RWPE2 (cell line): ENCODE measurements around the gene STATH.
"Not testable (repeated sequence)": the region's sequence is repeated elsewhere in the genome, so short reads cannot be mapped to it uniquely, and the experiment has no call there.

Experiments used
- ATAC-seq: fragments of 200-7000 bp; cut with Tn5 transposase; 3 replicates; pipeline ENCODE4 v1.9.1; 2021; ENCODE audit warnings: low read depth
- DNase-seq: peaks from one replicate; pipeline ENCODE4 v3.0.0-alpha.2; 2020; ENCODE audit warnings: low spot score
- H3K27ac ChIP-seq: fragments of 450-650 bp; 2 replicates; pipeline ENCODE4 v1.5.1; 2017; ENCODE audit warnings: mild to moderate bottlenecking; ENCODE audit not compliant: poor library complexity, severe bottlenecking
- H3K27me3 ChIP-seq: fragments of 250-450 bp; sonication (Bioruptor Pico); 2 replicates; pipeline ENCODE4 v1.5.1; 2021; ENCODE audit warnings: mild to moderate bottlenecking, moderate library complexity; ENCODE audit not compliant: insufficient read depth, poor library complexity, severe bottlenecking
- H3K36me3 ChIP-seq: fragments of 250-450 bp; sonication (Bioruptor Pico); 2 replicates; pipeline ENCODE4 v1.5.1; 2020; ENCODE audit warnings: low read depth, mild to moderate bottlenecking, moderate library complexity
- H3K4me1 ChIP-seq: fragments of 250-450 bp; sonication (Bioruptor Pico); 2 replicates; pipeline ENCODE4 v1.5.1; 2021; ENCODE audit warnings: mild to moderate bottlenecking, moderate library complexity; ENCODE audit not compliant: insufficient read depth, poor library complexity, severe bottlenecking
- H3K4me3 ChIP-seq: fragments of 250-450 bp; sonication (Bioruptor Pico); 2 replicates; pipeline ENCODE4 v1.5.1; 2021; ENCODE audit warnings: mild to moderate bottlenecking, moderate library complexity; ENCODE audit not compliant: severe bottlenecking
- H3K9me3 ChIP-seq: fragments of 250-450 bp; sonication (Bioruptor Pico); 2 replicates; pipeline ENCODE4 v1.5.1; 2021; ENCODE audit warnings: mild to moderate bottlenecking, moderate library complexity; ENCODE audit not compliant: severe bottlenecking
- TF ChIP-seq, protein P1 (sequence below): fragments of 450-650 bp; IDR thresholded peaks from one replicate; pipeline ENCODE4 v1.5.1; 2017; ENCODE audit warnings: mild to moderate bottlenecking, moderate library complexity; ENCODE audit not compliant: poor library complexity, severe bottlenecking

The STATH gene

DNA sequence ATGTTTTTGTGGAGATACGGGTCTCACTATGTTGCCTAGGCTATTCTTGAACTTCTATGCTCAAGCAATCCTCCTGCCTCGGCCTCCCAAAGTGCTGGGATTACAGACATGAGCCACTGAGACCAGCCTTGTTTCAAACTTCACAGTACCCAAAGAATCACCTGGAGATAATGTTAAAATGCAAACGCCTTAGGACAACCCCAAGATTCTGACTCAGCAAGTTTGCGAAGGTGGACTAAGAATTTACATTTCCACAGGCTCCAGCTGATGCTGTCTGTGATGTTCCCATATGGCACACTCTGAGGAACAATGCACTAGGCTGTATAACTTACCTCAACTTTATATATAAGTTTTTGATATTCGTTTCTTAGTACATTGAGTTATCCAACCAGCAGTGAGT, 984 bp upstream of the STATH start:
- no peak overlapping the region for H3K27ac ChIP-seq

DNA sequence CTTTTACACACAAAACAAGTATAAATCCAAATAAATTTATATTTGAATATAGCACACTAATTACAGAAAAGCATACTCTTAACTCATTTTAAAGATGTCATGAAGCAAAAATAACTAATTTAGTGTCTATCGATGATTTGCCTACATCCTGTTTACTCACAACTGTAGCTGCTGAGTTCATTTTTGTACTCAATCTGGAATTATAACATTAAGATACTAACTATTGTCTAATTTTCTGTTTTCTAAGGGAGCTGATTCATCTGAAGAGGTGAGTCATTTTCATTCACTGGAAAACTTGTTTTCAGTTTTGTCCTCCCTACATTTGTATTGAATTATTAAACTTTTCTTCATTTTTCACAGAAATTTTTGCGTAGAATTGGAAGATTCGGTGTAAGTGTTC, 3.7 kb downstream of the STATH start:
- H3K4me3 ChIP-seq: no peak overlapping the region

More for the DNA sequence above, 984 bp upstream of the STATH start:
- Histone ChIP-seq H3K4me1 (no peaks in the 10 kb centered on the region), H3K9me3 (no peaks in the 10 kb centered on the region), H3K36me3 (no peaks in the 10 kb centered on the region), H3K4me3 (no peak overlapping the region), H3K27me3 (peaks cover 3% of the 10 kb centered on the region)
- no peak for DNase-seq
- no peak for ATAC-seq
- TF ChIP-seq, protein P1, sequence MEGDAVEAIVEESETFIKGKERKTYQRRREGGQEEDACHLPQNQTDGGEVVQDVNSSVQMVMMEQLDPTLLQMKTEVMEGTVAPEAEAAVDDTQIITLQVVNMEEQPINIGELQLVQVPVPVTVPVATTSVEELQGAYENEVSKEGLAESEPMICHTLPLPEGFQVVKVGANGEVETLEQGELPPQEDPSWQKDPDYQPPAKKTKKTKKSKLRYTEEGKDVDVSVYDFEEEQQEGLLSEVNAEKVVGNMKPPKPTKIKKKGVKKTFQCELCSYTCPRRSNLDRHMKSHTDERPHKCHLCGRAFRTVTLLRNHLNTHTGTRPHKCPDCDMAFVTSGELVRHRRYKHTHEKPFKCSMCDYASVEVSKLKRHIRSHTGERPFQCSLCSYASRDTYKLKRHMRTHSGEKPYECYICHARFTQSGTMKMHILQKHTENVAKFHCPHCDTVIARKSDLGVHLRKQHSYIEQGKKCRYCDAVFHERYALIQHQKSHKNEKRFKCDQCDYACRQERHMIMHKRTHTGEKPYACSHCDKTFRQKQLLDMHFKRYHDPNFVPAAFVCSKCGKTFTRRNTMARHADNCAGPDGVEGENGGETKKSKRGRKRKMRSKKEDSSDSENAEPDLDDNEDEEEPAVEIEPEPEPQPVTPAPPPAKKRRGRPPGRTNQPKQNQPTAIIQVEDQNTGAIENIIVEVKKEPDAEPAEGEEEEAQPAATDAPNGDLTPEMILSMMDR: no peak

DNA sequence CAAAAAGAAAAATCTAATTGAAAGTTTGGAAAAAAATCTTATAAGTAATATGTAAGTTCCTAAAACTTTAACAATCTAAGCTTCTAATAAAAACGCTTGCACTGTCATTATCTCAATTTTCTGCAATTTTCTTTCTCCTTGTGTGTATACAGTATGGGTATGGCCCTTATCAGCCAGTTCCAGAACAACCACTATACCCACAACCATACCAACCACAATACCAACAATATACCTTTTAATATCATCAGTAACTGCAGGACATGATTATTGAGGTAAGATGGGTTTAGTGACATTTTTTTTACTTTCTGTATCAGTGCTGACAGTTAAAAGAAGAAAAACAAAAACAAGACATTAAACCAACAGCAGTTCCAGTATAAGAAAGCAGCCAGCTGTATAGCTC, 4.9 kb downstream of the STATH start:
- Histone ChIP-seq H3K36me3 (no peaks in the 10 kb centered on the region), H3K27ac (no peak overlapping the region), H3K9me3 (no peaks in the 10 kb centered on the region), H3K4me1 (no peaks in the 10 kb centered on the region), H3K4me3 (no peak overlapping the region), H3K27me3 (no peaks in the 10 kb centered on the region)
- no peak for DNase-seq
- TF ChIP-seq, protein P1: no peak
- no peak for ATAC-seq

More for the DNA sequence above, 3.7 kb downstream of the STATH start:
- Histone ChIP-seq H3K36me3 (no peaks in the 10 kb centered on the region), H3K27me3 (no peaks in the 10 kb centered on the region), H3K27ac (no peak overlapping the region), H3K9me3 (no peaks in the 10 kb centered on the region), H3K4me1 (no peaks in the 10 kb centered on the region)
- TF ChIP-seq, protein P1: no peak
- DNase-seq (no peak), ATAC-seq (0 out of 3 replicates have a peak, but pooled peaks have one; percentile 38)

DNA sequence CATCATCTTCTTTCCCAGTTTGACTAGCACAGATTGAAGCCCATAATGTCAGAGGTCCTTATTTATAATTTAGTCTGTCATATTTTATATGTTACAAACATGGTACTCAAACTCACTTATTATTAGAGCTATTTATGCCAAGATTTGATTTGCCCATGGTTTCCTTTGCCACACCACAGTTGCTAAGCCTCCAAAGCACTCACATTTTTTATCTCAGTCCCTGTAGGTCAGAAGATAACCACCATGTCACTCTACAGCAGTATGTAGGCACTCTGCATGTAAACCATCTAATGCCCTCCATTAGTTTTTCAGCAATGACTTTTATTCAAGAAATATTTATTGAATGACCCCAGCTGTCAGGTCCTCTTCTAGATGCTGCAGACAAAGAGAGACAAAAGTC, 6.7 kb downstream of the STATH start:
- Histone ChIP-seq H3K4me1 (no peaks in the 10 kb centered on the region), H3K4me3 (no peak overlapping the region), H3K36me3 (no peaks in the 10 kb centered on the region), H3K9me3 (no peaks in the 10 kb centered on the region), H3K27ac (no peak overlapping the region), H3K27me3 (no peaks in the 10 kb centered on the region)
- no peak for DNase-seq
- no peak for ATAC-seq
- TF ChIP-seq, protein P1: no peak

DNA sequence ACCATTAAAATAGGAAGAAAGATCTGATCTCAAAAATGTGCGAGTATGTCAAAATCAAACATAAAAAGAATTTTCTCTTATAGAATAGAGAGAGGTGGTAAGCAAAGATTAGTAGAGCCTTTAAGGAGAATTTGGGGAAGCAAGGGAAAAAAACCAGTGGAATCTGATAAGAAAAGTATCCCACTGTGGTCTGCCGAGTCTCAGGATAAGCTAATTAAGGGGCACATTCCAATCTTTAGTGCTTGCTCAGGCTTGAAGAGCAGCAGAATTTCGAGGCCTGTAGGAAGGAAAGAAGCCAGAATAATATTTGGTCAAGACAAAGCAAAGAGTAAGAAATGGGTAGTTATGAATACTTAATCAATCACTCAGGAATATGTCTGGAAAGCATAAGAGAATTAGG, 13.0 kb downstream of the STATH start:
- Histone ChIP-seq H3K9me3 (no peaks in the 10 kb centered on the region), H3K4me3 (no peak overlapping the region), H3K27ac (no peak overlapping the region), H3K36me3 (no peaks in the 10 kb centered on the region), H3K4me1 (no peaks in the 10 kb centered on the region), H3K27me3 (no peaks in the 10 kb centered on the region)
- DNase-seq (no peak), ATAC-seq (no peak)
- TF ChIP-seq, protein P1: no peak

DNA sequence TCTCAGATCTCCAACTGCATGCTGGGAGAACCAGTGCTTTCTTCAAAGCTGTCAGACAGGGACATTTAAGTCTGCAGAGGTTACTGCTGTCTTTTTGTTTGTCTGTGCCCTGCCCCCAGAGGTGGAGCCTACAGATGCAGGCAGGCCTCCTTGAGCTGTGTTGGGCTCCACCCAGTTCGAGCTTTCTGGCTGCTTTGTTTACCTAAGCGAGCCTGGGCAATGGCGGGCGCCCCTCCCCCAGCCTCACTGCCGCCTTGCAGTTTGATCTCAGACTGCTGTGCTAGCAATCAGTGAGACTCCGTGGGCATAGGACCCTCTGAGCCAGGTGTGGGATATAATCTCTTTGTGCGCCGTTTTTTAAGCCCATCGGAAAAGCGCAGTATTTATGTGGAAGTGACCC, 23.2 kb downstream of the STATH start:
- H3K4me1 ChIP-seq, ATAC-seq, H3K27me3 ChIP-seq, DNase-seq, H3K9me3 ChIP-seq, H3K4me3 ChIP-seq, H3K36me3 ChIP-seq, H3K27ac ChIP-seq: not testable (repeated sequence)
